Panc1 (cell line): ENCODE results near the gene ABHD14A. TPM values are rescaled to one million over a fixed set of nuclear protein-coding genes. Genes with fewer than 3 reads are reported as not detected.

Experiments used
- ATAC-seq: fragments of 200-7000 bp; cut with Tn5 transposase; 2 replicates; pipeline ENCODE4 v1.9.1; 2020; ENCODE audit warnings: mild to moderate bottlenecking, moderate library complexity
- BruUV-seq: library from RNA; stranded (reverse); fragments of 400-500 nt; replicated peaks from 2 replicates; lab custom pipeline; 2021; lab: Mats Ljungman, UMichigan
- CTCF ChIA-PET: fragments of 300-600 bp; sonication (Branson Sonifier 250); formaldehyde crosslinking; loops from one replicate; lab custom pipeline; 2022; ENCODE audit warnings: antibody characterized with exemption; lab: Charles Lee
- POLR2A ChIA-PET: fragments of 300-600 bp; sonication (Branson Sonifier 250); formaldehyde crosslinking; loops from one replicate; lab custom pipeline; 2022; ENCODE audit warnings: antibody characterized with exemption; lab: Charles Lee
- DNase-seq: peaks from one replicate; pipeline ENCODE4 v3.0.0-alpha.2; 2010; ENCODE audit warnings: low read depth, low spot score
- H3K27ac ChIP-seq: 2 replicates; pipeline ENCODE4 v1.5.1; 2011; ENCODE audit warnings: mild to moderate bottlenecking, low read length, inconsistent platforms
- H3K27me3 ChIP-seq: fragments of 200-500 bp; sonication (Bioruptor generic); 2 replicates; pipeline ENCODE4 v1.6.0; 2014; ENCODE audit warnings: low read length, inconsistent platforms; ENCODE audit not compliant: control insufficient read depth, insufficient read depth
- H3K36me3 ChIP-seq: fragments of 200-500 bp; sonication (Bioruptor generic); 2 replicates; pipeline ENCODE4 v1.5.1; 2014; ENCODE audit warnings: inconsistent platforms, mild to moderate bottlenecking, low read length, moderate library complexity; ENCODE audit not compliant: control insufficient read depth, insufficient read depth
- H3K4me1 ChIP-seq: 2 replicates; pipeline ENCODE4 v1.5.1; 2011; ENCODE audit warnings: inconsistent platforms, mild to moderate bottlenecking, low read length, moderate library complexity; ENCODE audit not compliant: control insufficient read depth, insufficient read depth
- H3K4me3 ChIP-seq, 2 experiments: 2 replicates each; pipeline ENCODE4 v1.5.1; 2011 to 2012; ENCODE audit warnings: low read depth in 2 of 2, low read length in 2 of 2, mild to moderate bottlenecking in 2 of 2, inconsistent platforms in 1 of 2, moderate library complexity in 1 of 2
- H3K9me3 ChIP-seq: fragments of 200-500 bp; sonication (Bioruptor generic); 2 replicates; pipeline ENCODE4 v1.5.1; 2014; ENCODE audit warnings: low read depth, mild to moderate bottlenecking, inconsistent platforms, low read length, moderate library complexity; ENCODE audit not compliant: control insufficient read depth, insufficient read depth
- CTCF ChIP-seq: fragments of 450-650 bp; IDR thresholded peaks from 2 replicates; pipeline ENCODE4 v1.5.1; 2017; ENCODE audit warnings: mild to moderate bottlenecking
- POLR2AphosphoS5 ChIP-seq: IDR thresholded peaks from 2 replicates; pipeline ENCODE4 v1.6.1; 2012; ENCODE audit warnings: mild to moderate bottlenecking, low read depth, low read length, moderate library complexity
- REST ChIP-seq, 2 experiments: IDR thresholded peaks; 2 replicates each; pipeline ENCODE4 v1.6.1; 2011 to 2012; ENCODE audit warnings: low read depth in 2 of 2, control low read depth in 1 of 2, low read length in 1 of 2, mild to moderate bottlenecking in 1 of 2, moderate library complexity in 1 of 2; ENCODE audit not compliant: insufficient read depth in 1 of 2
- SIN3A ChIP-seq: IDR thresholded peaks from 2 replicates; pipeline ENCODE4 v1.6.1; 2012; ENCODE audit warnings: low read depth, mild to moderate bottlenecking, low read length, moderate library complexity, borderline replicate concordance; ENCODE audit not compliant: insufficient read depth
- TCF7L2 ChIP-seq: IDR thresholded peaks from 2 replicates; pipeline ENCODE4 v1.6.1; 2011; ENCODE audit warnings: mild to moderate bottlenecking, low read depth, low read length, inconsistent platforms
- in situ Hi-C: cut with HindIII; loops from 2 replicates; pipeline ENCODE4 v1.10.0; 2016; ENCODE audit warnings: low sequenced_read_pairs, low pct_unique_long_range_greater_than_20kb
- intact Hi-C: fragments of 100-400 bp; cut with micrococcal nuclease; formaldehyde crosslinking; loops from one replicate; pipeline ENCODE4 v1.10.0; 2022; ENCODE audit not compliant: unreplicated experiment
- total RNA-seq: library from RNA; stranded (reverse); gene quantifications from one replicate; pipeline ENCODE4 v1.2.1, GENCODE V29; 2021; ENCODE audit not compliant: unreplicated experiment

The ABHD14A gene
- total RNA-seq, 1 experiment from 2014 or later, result 11.3 TPM

- Histone ChIP-seq H3K9me3 (no peaks in the 10 kb centered on the region), H3K27me3 (no peaks in the 10 kb centered on the region), H3K4me1 (no peaks in the 10 kb centered on the region), H3K4me3 (no peak overlapping the region), H3K36me3 (no peaks in the 10 kb centered on the region), H3K27ac (no peak overlapping the region)
- TF ChIP-seq POLR2AphosphoS5 (no peak), SIN3A (no peak), REST (IDR thresholded peaks at IDR 0.05; ENCODE audit: insufficient read depth in 1 of 2, low read depth in 2 of 2, low read length in 1 of 2) (no peak), TCF7L2 (no peak), CTCF (no peak)
- ChIA-PET CTCF (no interaction called here), POLR2A (no interaction called here)
- ATAC-seq (no peak), DNase-seq (no peak)
- no TSS peak for BruUV-seq
- intact Hi-C loops (no loop called here), in situ Hi-C loops (no loop called here)
Observed at GRCh38 chr3:51957520-51958205, 17.2 kb upstream of the ABHD14A start.

- CTCF ChIA-PET, result interaction anchor here (0.5 kb wide), 1 partner anchor 25 kb away, joined by 3 read pairs; no protein-coding TSS in a partner anchor
- POLR2A ChIA-PET, result no interaction called here
- BruUV-seq, result no TSS peak
- in situ Hi-C loops (no loop called here), intact Hi-C loops (no loop called here)
- no peak for ATAC-seq
- TF ChIP-seq TCF7L2 (no peak), CTCF (no peak)
- H3K9me3 ChIP-seq, result no peaks in the 10 kb centered on the region
- H3K4me3 ChIP-seq, result no peak overlapping the region
- no peaks in the 10 kb centered on the region for H3K27me3 ChIP-seq
- no peak for DNase-seq
- no peak overlapping the region for H3K27ac ChIP-seq
- no peaks in the 10 kb centered on the region for H3K36me3 ChIP-seq
- no peaks in the 10 kb centered on the region for H3K4me1 ChIP-seq
Observed at GRCh38 chr3:51958603-51959521, 16.0 kb upstream of the ABHD14A start.
